Mesenchymal stem cell (in vitro differentiated cells and primary cell): ENCODE data around the gene PYGO1.
"Not testable (repeated sequence)": the region's sequence is repeated elsewhere in the genome, so short reads cannot be mapped to it uniquely, and the experiment has no call there.

Experiments used
- DNase-seq: peaks from one replicate; pipeline ENCODE4 v3.0.0-alpha.2; 2013
- H2AFZ ChIP-seq: one replicate; pipeline ENCODE4 v1.6.1; 2013; ENCODE audit warnings: low read depth, mild to moderate bottlenecking, control low read depth, inconsistent platforms, low read length, moderate library complexity
- H2AK5ac ChIP-seq: 2 replicates; pipeline ENCODE4 v1.6.1; 2013; ENCODE audit warnings: low read length, moderate library complexity, mild to moderate bottlenecking, inconsistent platforms; ENCODE audit not compliant: severe bottlenecking
- H2BK120ac ChIP-seq: one replicate; pipeline ENCODE4 v1.6.1; 2013; ENCODE audit warnings: low read depth, mild to moderate bottlenecking, inconsistent platforms, low read length, moderate library complexity
- H2BK12ac ChIP-seq, 2 experiments: one replicate each; pipeline ENCODE4 v1.6.1; 2013; ENCODE audit warnings: inconsistent platforms in 2 of 2, low read length in 2 of 2, mild to moderate bottlenecking in 2 of 2, moderate library complexity in 2 of 2, control low read depth in 1 of 2
- H2BK15ac ChIP-seq: one replicate; pipeline ENCODE4 v1.6.1; 2013; ENCODE audit warnings: mild to moderate bottlenecking, low read depth, inconsistent platforms; ENCODE audit not compliant: poor library complexity, severe bottlenecking
- H2BK5ac ChIP-seq: 2 replicates; pipeline ENCODE4 v1.6.1; 2013; ENCODE audit warnings: low read depth, mild to moderate bottlenecking, low read length, control low read depth, inconsistent platforms; ENCODE audit not compliant: poor library complexity, severe bottlenecking
- H3K14ac ChIP-seq, 2 experiments: one replicate each; pipeline ENCODE4 v1.6.1; 2013; ENCODE audit warnings: inconsistent platforms in 2 of 2, low read length in 2 of 2, control low read depth in 1 of 2, mild to moderate bottlenecking in 1 of 2, moderate library complexity in 1 of 2
- H3K18ac ChIP-seq, 2 experiments: one replicate each; pipeline ENCODE4 v1.6.1; 2013; ENCODE audit warnings: inconsistent platforms in 2 of 2, low read length in 2 of 2, control low read depth in 1 of 2, low read depth in 1 of 2, mild to moderate bottlenecking in 1 of 2
- H3K23ac ChIP-seq, 2 experiments: one replicate each; pipeline ENCODE4 v1.6.1; 2013; ENCODE audit warnings: inconsistent platforms in 2 of 2, low read length in 2 of 2, mild to moderate bottlenecking in 2 of 2, moderate library complexity in 2 of 2, control low read depth in 1 of 2
- H3K27ac ChIP-seq: 2 replicates; pipeline ENCODE4 v1.5.1; 2013; ENCODE audit warnings: mild to moderate bottlenecking, moderate library complexity, low read length, control low read depth, inconsistent platforms; ENCODE audit not compliant: poor library complexity, severe bottlenecking
- H3K27me3 ChIP-seq, 2 experiments: 2 replicates each; pipeline versions ENCODE4 v1.6.1 to v1.7.0; 2013; ENCODE audit warnings: low read length in 2 of 2, mild to moderate bottlenecking in 2 of 2, moderate library complexity in 2 of 2, control low read depth in 1 of 2, inconsistent platforms in 1 of 2; ENCODE audit not compliant: control insufficient read depth in 1 of 2, insufficient read depth in 1 of 2
- H3K36me3 ChIP-seq, 2 experiments: 2 replicates each; pipeline versions ENCODE4 v1.6.1 to v1.7.0; 2013; ENCODE audit warnings: low read length in 2 of 2, control low read depth in 1 of 2, inconsistent platforms in 1 of 2, low read depth in 1 of 2, mild to moderate bottlenecking in 1 of 2; ENCODE audit not compliant: insufficient read depth in 2 of 2, control insufficient read depth in 1 of 2
- H3K4ac ChIP-seq, 2 experiments: one replicate each; pipeline ENCODE4 v1.6.1; 2013; ENCODE audit warnings: inconsistent platforms in 2 of 2, low read length in 2 of 2, mild to moderate bottlenecking in 2 of 2, moderate library complexity in 2 of 2, control low read depth in 1 of 2, low read depth in 1 of 2
- H3K4me1 ChIP-seq: 2 replicates; pipeline ENCODE4 v1.6.1; 2013; ENCODE audit warnings: low read depth, low read length, control low read depth; ENCODE audit not compliant: control insufficient read depth, insufficient read depth
- H3K4me2 ChIP-seq: 2 replicates; pipeline ENCODE4 v1.6.1; 2013; ENCODE audit warnings: low read length, mild to moderate bottlenecking, inconsistent platforms; ENCODE audit not compliant: poor library complexity, severe bottlenecking
- H3K4me3 ChIP-seq, 2 experiments: 2 replicates each; pipeline versions ENCODE4 v1.5.1 to v1.7.0; 2013; ENCODE audit warnings: low read length in 2 of 2, mild to moderate bottlenecking in 2 of 2, control low read depth in 1 of 2, low read depth in 1 of 2; ENCODE audit not compliant: insufficient read depth in 1 of 2
- H3K79me1 ChIP-seq: replicated peaks from 2 replicates; pipeline ENCODE4 v1.6.1; 2013; ENCODE audit warnings: mild to moderate bottlenecking, control low read depth, low read length, inconsistent platforms; ENCODE audit not compliant: poor library complexity, severe bottlenecking
- H3K9ac ChIP-seq: 2 replicates; pipeline ENCODE4 v1.7.0; 2013; ENCODE audit warnings: mild to moderate bottlenecking, low read length, moderate library complexity
- H3K9me3 ChIP-seq: 2 replicates; pipeline ENCODE4 v1.7.0; 2013; ENCODE audit warnings: mild to moderate bottlenecking, low read length; ENCODE audit not compliant: control insufficient read depth
- H4K8ac ChIP-seq: one replicate; pipeline ENCODE4 v1.6.1; 2013; ENCODE audit warnings: inconsistent platforms, mild to moderate bottlenecking, low read length, moderate library complexity
- H4K91ac ChIP-seq: one replicate; pipeline ENCODE4 v1.6.1; 2013; ENCODE audit warnings: mild to moderate bottlenecking, low read length, inconsistent platforms
- WGBS: methylation state at CpG from one replicate; pipeline ENCODE4 v1.1.7; 2013; ENCODE audit warnings: mixed read lengths; 5-methylcytosine and 5-hydroxymethylcytosine counted together

PYGO1 gene

GRCh38 chr15:55601374-55601773 lies 13.2 kb upstream of the PYGO1 start:
- Histone ChIP-seq H3K4ac (no peak overlapping the region), H3K36me3 (no peaks in the 10 kb centered on the region), H3K18ac (no peak overlapping the region), H3K27ac (no peak overlapping the region), H2BK12ac (no peak overlapping the region), H2BK120ac (no peak overlapping the region), H4K8ac (no peak overlapping the region), H3K14ac (no peak overlapping the region), H2BK15ac (no peak overlapping the region), H4K91ac (no peak overlapping the region), H3K9me3 (peaks cover 3% of the 10 kb centered on the region), H3K79me1 (no peaks in the 10 kb centered on the region), H3K23ac (no peak overlapping the region), H3K9ac (no peak overlapping the region), H3K27me3 (no peaks in the 10 kb centered on the region), H2AK5ac (no peak overlapping the region), H2BK5ac (no peak overlapping the region), H3K4me1 (no peaks in the 10 kb centered on the region), H2AFZ (no peak overlapping the region), H3K4me2 (no peak overlapping the region), H3K4me3 (no peak overlapping the region)
- WGBS, result 96% methylated on average over 4 of the region's 5 CpGs
- no peak for DNase-seq

GRCh38 chr15:55599439-55599838 lies 11.3 kb upstream of the PYGO1 start:
- no peak overlapping the region for H3K27ac ChIP-seq
- WGBS, result 98% methylated on average over 3 of the region's 3 CpGs
- no peaks in the 10 kb centered on the region for H3K36me3 ChIP-seq

GRCh38 chr15:55593019-55593418 lies 4.9 kb upstream of the PYGO1 start:
- H3K27ac ChIP-seq, H3K4ac ChIP-seq, H3K4me1 ChIP-seq, H3K36me3 ChIP-seq, H3K4me3 ChIP-seq, H2BK120ac ChIP-seq, DNase-seq, H4K8ac ChIP-seq, H3K18ac ChIP-seq, H3K14ac ChIP-seq, H2AK5ac ChIP-seq, H3K9ac ChIP-seq, H4K91ac ChIP-seq, H3K9me3 ChIP-seq, H2BK5ac ChIP-seq, H3K79me1 ChIP-seq, H2BK12ac ChIP-seq, H3K4me2 ChIP-seq, H3K27me3 ChIP-seq, H2AFZ ChIP-seq, H2BK15ac ChIP-seq, H3K23ac ChIP-seq: not testable (repeated sequence)
- WGBS, result 100% methylated on average over 1 of the region's 1 CpG

More at GRCh38 chr15:55599439-55599838, 11.3 kb upstream of the PYGO1 start:
- Histone ChIP-seq H3K79me1 (no peaks in the 10 kb centered on the region), H3K9ac (no peak overlapping the region), H4K8ac (no peak overlapping the region), H3K27me3 (no peaks in the 10 kb centered on the region), H3K23ac (no peak overlapping the region), H3K4me2 (no peak overlapping the region), H3K14ac (no peak overlapping the region), H4K91ac (no peak overlapping the region), H2BK12ac (no peak overlapping the region), H3K18ac (no peak overlapping the region), H2BK15ac (no peak overlapping the region), H2BK120ac (no peak overlapping the region), H3K4me3 (no peak overlapping the region), H3K9me3 (no peaks in the 10 kb centered on the region), H2AK5ac (no peak overlapping the region), H3K4me1 (no peaks in the 10 kb centered on the region), H2BK5ac (no peak overlapping the region), H3K4ac (no peak overlapping the region), H2AFZ (no peak overlapping the region)
- DNase-seq, result no peak

GRCh38 chr15:55590788-55591187 lies 2.6 kb upstream of the PYGO1 start:
- Histone ChIP-seq H3K9ac (no peak overlapping the region), H3K4me2 (no peak overlapping the region), H2BK5ac (no peak overlapping the region), H2AFZ (no peak overlapping the region), H4K8ac (no peak overlapping the region), H3K4ac (no peak overlapping the region), H3K9me3 (no peaks in the 10 kb centered on the region), H2BK12ac (no peak overlapping the region), H3K18ac (no peak overlapping the region), H3K4me3 (no peak overlapping the region), H3K79me1 (peaks cover 4% of the 10 kb centered on the region), H3K23ac (no peak overlapping the region), H3K27me3 (no peaks in the 10 kb centered on the region), H2BK15ac (no peak overlapping the region), H3K14ac (no peak overlapping the region), H3K27ac (no peak overlapping the region), H3K4me1 (peaks cover 2% of the 10 kb centered on the region), H3K36me3 (no peaks in the 10 kb centered on the region), H2AK5ac (no peak overlapping the region), H4K91ac (no peak overlapping the region), H2BK120ac (no peak overlapping the region)
- DNase-seq, result no peak
- WGBS, result 80% methylated on average over 3 of the region's 3 CpGs
